ENCODE measurements around the gene ITPR2. TPM values are rescaled to one million over a fixed set of nuclear protein-coding genes. Genes with fewer than 3 reads are reported as not detected.
"Not testable (repeated sequence)": the region's sequence is repeated elsewhere in the genome, so short reads cannot be mapped to it uniquely, and the experiment has no call there.

Gene ITPR2
- polyA plus RNA-seq, 1 experiment = 3.5 TPM

DNA sequence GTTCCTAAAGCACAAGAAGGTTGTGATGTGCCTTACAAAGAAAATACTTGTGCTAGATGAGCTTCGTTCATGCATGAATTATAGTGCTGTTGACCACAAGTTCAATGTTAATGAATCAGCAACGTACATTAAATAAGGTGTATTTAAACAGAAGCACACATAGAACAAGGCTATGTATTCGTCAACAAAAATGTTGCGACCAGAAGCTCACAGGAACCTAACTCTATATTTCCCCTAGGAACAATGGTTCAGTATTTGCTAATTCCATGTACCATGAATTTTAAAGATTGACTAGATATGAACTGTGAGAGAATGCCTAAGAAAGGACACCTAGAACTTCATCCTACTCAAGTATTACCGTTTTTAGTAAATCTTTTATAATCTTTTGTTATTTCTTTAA lies 149.6 kb downstream of the ITPR2 start:
- Histone ChIP-seq H3K4me3 (ENCODE audit: low read depth, low read length) (no peak overlapping the region), H3K27me3 (ENCODE audit: control insufficient read depth, insufficient read depth, low read length) (no peaks in the 10 kb centered on the region), H3K36me3 (ENCODE audit: control insufficient read depth, insufficient read depth, low read length) (no peaks in the 10 kb centered on the region)
- no peak for TF ChIP-seq CTCF (IDR thresholded peaks at IDR 0.05; ENCODE audit: insufficient read depth, low read depth, low read length)
- ChIA-PET CTCF (interaction anchor here (1.3 to 1.9 kb wide), 2 partner anchors 18 to 69 kb away, joined by 3 to 6 read pairs; no protein-coding TSS in a partner anchor), POLR2A (no interaction called here)
- no peak for DNase-seq (ENCODE audit: low read depth)

GRCh38 chr12:26680727-26681455 lies 152.1 kb downstream of the ITPR2 start:
- no peaks in the 10 kb centered on the region for H3K36me3 ChIP-seq (ENCODE audit: control insufficient read depth, insufficient read depth, low read length)
- ChIA-PET POLR2A (no interaction called here), CTCF (no interaction called here)
- no peak overlapping the region for H3K4me3 ChIP-seq (ENCODE audit: low read depth, low read length)
- TF ChIP-seq CTCF (IDR thresholded peaks at IDR 0.05; ENCODE audit: insufficient read depth, low read depth, low read length) = no peak
- no peaks in the 10 kb centered on the region for H3K27me3 ChIP-seq (ENCODE audit: control insufficient read depth, insufficient read depth, low read length)
- DNase-seq (ENCODE audit: low read depth) = no peak

DNA sequence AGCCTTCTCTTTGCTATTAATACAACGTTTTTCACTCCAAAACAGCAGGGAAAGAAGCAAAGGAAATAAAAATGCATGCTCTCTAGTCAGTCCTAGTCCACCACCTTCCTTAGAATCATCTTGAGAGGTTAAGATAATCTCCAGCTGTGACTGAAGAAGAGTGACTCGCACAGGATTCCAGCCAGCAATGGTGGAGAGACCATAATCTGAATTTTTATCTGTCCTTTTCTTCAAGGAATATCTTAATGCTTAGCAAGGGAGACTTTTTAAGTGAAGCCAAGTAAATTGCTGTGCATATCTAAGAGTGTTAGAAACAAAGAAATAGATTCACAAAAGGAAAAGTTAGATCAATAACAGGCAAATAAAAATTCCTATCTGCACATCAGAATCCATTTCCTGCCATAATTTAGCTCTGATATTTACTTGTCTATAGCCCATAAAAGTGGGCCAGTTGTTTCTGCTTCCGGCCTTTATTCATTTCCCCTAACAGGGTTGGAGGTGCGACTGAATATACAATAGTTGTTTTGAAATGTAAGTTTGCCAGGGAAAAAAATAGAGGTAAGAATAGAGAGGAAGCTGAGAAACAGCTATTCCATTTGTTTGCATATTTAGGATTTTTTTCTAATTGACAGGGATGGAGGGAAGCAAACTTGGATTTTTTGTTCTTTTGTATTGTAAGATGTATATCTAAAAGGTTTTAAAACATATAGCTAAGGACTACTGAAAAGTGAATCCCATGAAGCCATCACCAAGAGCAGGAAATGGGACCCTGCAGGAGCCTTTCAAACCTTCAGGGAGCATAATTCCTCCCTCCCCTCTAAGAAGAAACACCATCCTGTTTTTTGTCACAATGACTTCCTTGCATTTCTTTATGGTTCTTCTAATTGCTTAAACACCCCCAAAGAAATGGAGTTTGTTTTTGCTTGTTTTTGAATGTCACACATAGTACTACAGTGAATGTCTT lies 154.0 kb downstream of the ITPR2 start:
- Histone ChIP-seq H3K36me3 (ENCODE audit: control insufficient read depth, insufficient read depth, low read length) (no peaks in the 10 kb centered on the region), H3K4me3 (ENCODE audit: low read depth, low read length) (no peak overlapping the region), H3K27me3 (ENCODE audit: control insufficient read depth, insufficient read depth, low read length) (no peaks in the 10 kb centered on the region)
- no peak for DNase-seq (ENCODE audit: low read depth)
- CTCF ChIA-PET = interaction anchor here (1.0 kb wide), 2 partner anchors 12 to 28 kb away, joined by 3 to 8 read pairs; no protein-coding TSS in a partner anchor
- POLR2A ChIA-PET = no interaction called here
- TF ChIP-seq CTCF (IDR thresholded peaks at IDR 0.05; ENCODE audit: insufficient read depth, low read depth, low read length) = no peak

- POLR2A ChIA-PET; CTCF ChIA-PET; H3K27me3 ChIP-seq (ENCODE audit: control insufficient read depth, insufficient read depth, low read length); H3K36me3 ChIP-seq (ENCODE audit: control insufficient read depth, insufficient read depth, low read length); DNase-seq (ENCODE audit: low read depth); H3K4me3 ChIP-seq (ENCODE audit: low read depth, low read length): not testable (repeated sequence)
Measured at GRCh38 chr12:26671487-26671886, 161.5 kb downstream of the ITPR2 start.

GRCh38 chr12:26668847-26669246 lies 164.1 kb downstream of the ITPR2 start:
- H3K4me3 ChIP-seq (ENCODE audit: low read depth, low read length) = no peak overlapping the region
- no peak for DNase-seq (ENCODE audit: low read depth)
- no peaks in the 10 kb centered on the region for H3K36me3 ChIP-seq (ENCODE audit: control insufficient read depth, insufficient read depth, low read length)
- no peaks in the 10 kb centered on the region for H3K27me3 ChIP-seq (ENCODE audit: control insufficient read depth, insufficient read depth, low read length)
- POLR2A ChIA-PET = no interaction called here
- CTCF ChIA-PET = no interaction called here
- no peak for TF ChIP-seq CTCF (IDR thresholded peaks at IDR 0.05; ENCODE audit: insufficient read depth, low read depth, low read length)

All from BJ (cell line).